Measurements from ENCODE around the gene EMB.
"Not testable (repeated sequence)": the region's sequence is repeated elsewhere in the genome, so short reads cannot be mapped to it uniquely, and the experiment has no call there.

EMB gene

GRCh38 chr5:50420343-50420935, 20.6 kb downstream of the EMB start:
- no peak for DNase-seq

- DNase-seq: not testable (repeated sequence)
Observed at GRCh38 chr5:50419656-50420055, 21.4 kb downstream of the EMB start.

GRCh38 chr5:50416637-50417036, 24.5 kb downstream of the EMB start:
- not testable (repeated sequence) for DNase-seq

GRCh38 chr5:50415912-50416311, 25.2 kb downstream of the EMB start:
- DNase-seq: peak in 1 of 2 donors; percentile 5

GRCh38 chr5:50410932-50411331, 30.2 kb downstream of the EMB start:
- DNase-seq: not testable (repeated sequence)

- DNase-seq: no peak
Observed at GRCh38 chr5:50406877-50407276, 34.2 kb downstream of the EMB start.

GRCh38 chr5:50401336-50401735, 39.8 kb downstream of the EMB start:
- DNase-seq: no peak

GRCh38 chr5:50393925-50394609, 47.0 kb downstream of the EMB start:
- DNase-seq: not testable (repeated sequence)

- DNase-seq: not testable (repeated sequence)
Observed at GRCh38 chr5:50392289-50392688, 48.8 kb downstream of the EMB start.

GRCh38 chr5:50384381-50384780, 56.7 kb downstream of the EMB start:
- not testable (repeated sequence) for DNase-seq

- not testable (repeated sequence) for DNase-seq
Observed at GRCh38 chr5:50376696-50377095, 64.4 kb downstream of the EMB start.

- not testable (repeated sequence) for DNase-seq
Observed at GRCh38 chr5:50369287-50370033, 71.6 kb downstream of the EMB start.

- DNase-seq: no peak
Observed at GRCh38 chr5:50365426-50366251, 75.4 kb downstream of the EMB start.

- not testable (repeated sequence) for DNase-seq
Observed at GRCh38 chr5:50364535-50365309, 76.4 kb downstream of the EMB start.

- DNase-seq: no peak
Observed at GRCh38 chr5:50359187-50359586, 81.9 kb downstream of the EMB start.

GRCh38 chr5:50352382-50352781, 88.7 kb downstream of the EMB start:
- DNase-seq: no peak
